Esophagus squamous epithelium (tissue), 5 donors: ENCODE measurements around the gene ZNF26. TPM values are rescaled to one million over a fixed set of nuclear protein-coding genes. Genes with fewer than 3 reads are reported as not detected.
"Not testable (repeated sequence)": the region's sequence is repeated elsewhere in the genome, so short reads cannot be mapped to it uniquely, and the experiment has no call there.

Experiments used
- DNase-seq: peaks from one replicate; lab custom pipeline; 2025; lab: John Stamatoyannopoulos, UW
- H3K27ac ChIP-seq, 4 donors: fragments of 200-600 bp; sonication (generic); one replicate each; pipeline ENCODE4 v1.5.1; 2016 to 2019; ENCODE audit warnings: mild to moderate bottlenecking in 1 of 4
- H3K27me3 ChIP-seq, 4 donors: fragments of 200-600 bp; sonication (generic); 1 replicate in 3 of 4; 2 replicates in 1 of 4; pipeline versions ENCODE4 v1.5.1 to v1.6.0; 2017 to 2021; ENCODE audit warnings: antibody characterized with exemption in 1 of 4
- H3K36me3 ChIP-seq, 3 donors: fragments of 200-600 bp; sonication (generic); one replicate each; pipeline ENCODE4 v1.5.1; 2016 to 2019
- H3K4me1 ChIP-seq, 3 donors: fragments of 200-600 bp; sonication (generic); one replicate each; pipeline ENCODE4 v1.5.1; 2017 to 2019
- H3K4me3 ChIP-seq, 4 donors: fragments of 200-600 bp; sonication (generic); 1 replicate in 3 of 4; 2 replicates in 1 of 4; pipeline ENCODE4 v1.5.1; 2016 to 2019; ENCODE audit warnings: mild to moderate bottlenecking in 2 of 4, moderate library complexity in 1 of 4
- H3K9me3 ChIP-seq, 3 donors: fragments of 200-600 bp; sonication (generic); one replicate each; pipeline ENCODE4 v1.5.1; 2016 to 2019
- CTCF ChIP-seq, 6 experiments: fragments of 450-650 bp in 4 of 6; fragments of 200-600 bp in 2 of 6; sonication (generic) in 2 of 6; IDR thresholded peaks; one replicate each; pipeline ENCODE4 v1.5.1; 2016 to 2019; ENCODE audit warnings: antibody characterized with exemption in 6 of 6, mild to moderate bottlenecking in 4 of 6, moderate library complexity in 4 of 6
- POLR2A ChIP-seq, 4 donors: fragments of 450-650 bp; IDR thresholded peaks; one replicate each; pipeline ENCODE4 v1.6.1; 2017; ENCODE audit warnings: antibody characterized with exemption in 4 of 4, mild to moderate bottlenecking in 4 of 4, moderate library complexity in 3 of 4
- WGBS, 2 donors: methylation state at CpG; one replicate each; pipeline ENCODE4 v1.1.5; 2018; 5-methylcytosine and 5-hydroxymethylcytosine counted together
- intact Hi-C: fragments of 100-400 bp; cut with DNase I; formaldehyde crosslinking; loops from one replicate; pipeline ENCODE4 v1.15.0; 2022
- total RNA-seq, 4 donors: library from RNA; depleted of rRNA; stranded (reverse); fragments of >200 nt; gene quantifications; one replicate each; pipeline ENCODE4 v1.1.0, GENCODE V29; 2016
- donor health status: DM: yes; HTN: yes; CAD: no.

The ZNF26 gene
- total RNA-seq, 4 donors from 2014 or later, result 2.7 to 17.9 (median 5.9) TPM

GRCh38 chr12:132955094-132956010 lies 30.8 kb upstream of the ZNF26 start:
- intact Hi-C loops, result no loop called here
- H3K27me3 ChIP-seq, result no peaks in the 10 kb centered on the region
- H3K9me3 ChIP-seq, result peaks cover 0 to 40% (median 34%) of the 10 kb centered on the region in 3 donors
- TF ChIP-seq CTCF (IDR thresholded peaks at IDR 0.05) (no peak), POLR2A (IDR thresholded peaks at IDR 0.05) (no peak)
- H3K27ac ChIP-seq, result peak overlapping the region; percentile 88 to 97 (median 94)
- peak overlapping the region; percentile 74 to 100 (median 90) for H3K4me3 ChIP-seq
- peaks cover 0 to 20% (median 0%) of the 10 kb centered on the region in 3 donors for H3K36me3 ChIP-seq
- 20 to 32% methylated on average over 16 to 22 of the region's 39 CpGs for WGBS, 2 donors
- DNase-seq, result no peak
- peaks cover 0 to 24% (median 13%) of the 10 kb centered on the region in 3 donors for H3K4me1 ChIP-seq

- 1 to 9% methylated on average over 11 to 14 of the region's 67 CpGs for WGBS, 2 donors
- H3K4me3 ChIP-seq, result peak within 1 kb of the TSS; percentile 74 to 100 (median 90)
- H3K9me3 ChIP-seq, result peaks cover 0 to 40% (median 26%) of the 10 kb centered on the region in 3 donors
- intact Hi-C loops, result no loop called here
- no peaks in the 10 kb centered on the region for H3K27me3 ChIP-seq
- H3K4me1 ChIP-seq, result peaks cover 0 to 24% (median 13%) of the 10 kb centered on the region in 3 donors
- H3K27ac ChIP-seq, result peak within 1 kb of the TSS; percentile 88 to 97 (median 94)
- TF ChIP-seq CTCF (IDR thresholded peaks at IDR 0.05) (peak in 1 of 6 experiments; percentile 10), POLR2A (IDR thresholded peaks at IDR 0.05) (peak in 1 of 4 donors; percentile 23)
- DNase-seq, result peak; percentile 51
- peaks cover 0 to 19% (median 0%) of the 10 kb centered on the region in 3 donors for H3K36me3 ChIP-seq
These were observed 30.0 kb upstream of the ZNF26 start, which contains the start of gene ZNF605 for GRCh38 chr12:132956011-132956788. ZNF605 (minus strand) TSS chr12:132956306; CDS start chr12:132945635, 10,671 bp downstream.

GRCh38 chr12:132961790-132962189 lies 24.4 kb upstream of the ZNF26 start:
- H3K4me3 ChIP-seq, H3K27me3 ChIP-seq, DNase-seq, intact Hi-C loops, H3K27ac ChIP-seq, H3K4me1 ChIP-seq: not testable (repeated sequence)
- H3K36me3 ChIP-seq, result peaks cover 0 to 35% (median 0%) of the 10 kb centered on the region in 3 donors
- 96% methylated on average over 12 to 14 of the region's 14 CpGs for WGBS, 2 donors
- H3K9me3 ChIP-seq, result peaks cover 0 to 63% (median 19%) of the 10 kb centered on the region in 3 donors

GRCh38 chr12:132963947-132964346 lies 22.2 kb upstream of the ZNF26 start:
- TF ChIP-seq CTCF (IDR thresholded peaks at IDR 0.05), result peak in 2 of 6 experiments; percentile 5 to 23
- intact Hi-C loops, H3K4me1 ChIP-seq, H3K27me3 ChIP-seq, H3K4me3 ChIP-seq, DNase-seq, H3K27ac ChIP-seq: not testable (repeated sequence)
- Histone ChIP-seq H3K36me3 (peaks cover 0 to 46% (median 0%) of the 10 kb centered on the region in 3 donors), H3K9me3 (peaks cover 0 to 79% (median 36%) of the 10 kb centered on the region in 3 donors)
- 64 to 78% methylated on average over 9 to 10 of the region's 10 CpGs for WGBS, 2 donors

GRCh38 chr12:132965796-132966195 lies 20.4 kb upstream of the ZNF26 start:
- H3K4me1 ChIP-seq, result no peaks in the 10 kb centered on the region
- no peak for DNase-seq
- 94 to 96% methylated on average over 12 of the region's 12 CpGs for WGBS, 2 donors
- peaks cover 0 to 93% (median 36%) of the 10 kb centered on the region in 3 donors for H3K9me3 ChIP-seq
- intact Hi-C loops, result no loop called here
- no peak overlapping the region for H3K27ac ChIP-seq
- H3K27me3 ChIP-seq, result no peaks in the 10 kb centered on the region
- H3K36me3 ChIP-seq, result peaks cover 0 to 46% (median 0%) of the 10 kb centered on the region in 3 donors
- no peak overlapping the region for H3K4me3 ChIP-seq
- TF ChIP-seq POLR2A (IDR thresholded peaks at IDR 0.05) (no peak), CTCF (IDR thresholded peaks at IDR 0.05) (no peak)
